HG03432 (cell line): Measurements from ENCODE around the gene COL4A2.

Experiments
- ATAC-seq: cut with Tn5 transposase; IDR thresholded peaks from one replicate; pipeline ENCODE4 v1.9.1; 2021; ENCODE audit warnings: mild to moderate bottlenecking, moderate library complexity; ENCODE audit not compliant: unreplicated experiment

COL4A2 gene

GRCh38 chr13:110542169-110542796 lies 235.2 kb downstream of the COL4A2 start:
- no peak for ATAC-seq

- no peak for ATAC-seq
These were observed 239.3 kb downstream of the COL4A2 start for GRCh38 chr13:110546378-110546777.

GRCh38 chr13:110546926-110547325 lies 239.8 kb downstream of the COL4A2 start:
- ATAC-seq, result no peak

- no peak for ATAC-seq
These were observed 242.1 kb downstream of the COL4A2 start for GRCh38 chr13:110548891-110549794.

GRCh38 chr13:110549795-110550160 lies 242.7 kb downstream of the COL4A2 start:
- ATAC-seq, result no peak

- no peak for ATAC-seq
These were observed 244.2 kb downstream of the COL4A2 start for GRCh38 chr13:110551284-110551683.

GRCh38 chr13:110552767-110553166 lies 245.7 kb downstream of the COL4A2 start:
- ATAC-seq, result no peak

- ATAC-seq, result no peak
These were observed 246.3 kb downstream of the COL4A2 start for GRCh38 chr13:110553417-110553816.

- ATAC-seq, result no peak
These were observed 247.2 kb downstream of the COL4A2 start for GRCh38 chr13:110554227-110554836.

- no peak for ATAC-seq
These were observed 247.9 kb downstream of the COL4A2 start for GRCh38 chr13:110554946-110555345.

- ATAC-seq, result no peak
These were observed 248.6 kb downstream of the COL4A2 start for GRCh38 chr13:110555601-110556223.

GRCh38 chr13:110556224-110556606 lies 249.1 kb downstream of the COL4A2 start:
- ATAC-seq, result no peak

- no peak for ATAC-seq
These were observed 250.0 kb downstream of the COL4A2 start for GRCh38 chr13:110557082-110557481.

GRCh38 chr13:110557610-110558305 lies 250.7 kb downstream of the COL4A2 start:
- ATAC-seq, result no peak

GRCh38 chr13:110559429-110559943 lies 252.4 kb downstream of the COL4A2 start:
- no peak for ATAC-seq

- no peak for ATAC-seq
These were observed 252.9 kb downstream of the COL4A2 start for GRCh38 chr13:110559986-110560385.

GRCh38 chr13:110560601-110561343 lies 253.7 kb downstream of the COL4A2 start:
- ATAC-seq, result no peak

- ATAC-seq, result peak; percentile 76
These were observed 254.4 kb downstream of the COL4A2 start, which contains the start of gene RAB20 for GRCh38 chr13:110561344-110562035. Gene RAB20, minus strand, starts transcription at chr13:110561722. Its CDS starts 203 bp downstream, at chr13:110561519.

- ATAC-seq, result no peak
These were observed 255.0 kb downstream of the COL4A2 start for GRCh38 chr13:110562036-110562597.
